GM21390 (cell line): ENCODE measurements around the gene LHFPL3.
"Not testable (repeated sequence)": the region's sequence is repeated elsewhere in the genome, so short reads cannot be mapped to it uniquely, and the experiment has no call there.

ENCODE experiments used
- ATAC-seq: cut with Tn5 transposase; IDR thresholded peaks from one replicate; pipeline ENCODE4 v1.9.1; 2021; ENCODE audit not compliant: unreplicated experiment

The LHFPL3 gene

DNA sequence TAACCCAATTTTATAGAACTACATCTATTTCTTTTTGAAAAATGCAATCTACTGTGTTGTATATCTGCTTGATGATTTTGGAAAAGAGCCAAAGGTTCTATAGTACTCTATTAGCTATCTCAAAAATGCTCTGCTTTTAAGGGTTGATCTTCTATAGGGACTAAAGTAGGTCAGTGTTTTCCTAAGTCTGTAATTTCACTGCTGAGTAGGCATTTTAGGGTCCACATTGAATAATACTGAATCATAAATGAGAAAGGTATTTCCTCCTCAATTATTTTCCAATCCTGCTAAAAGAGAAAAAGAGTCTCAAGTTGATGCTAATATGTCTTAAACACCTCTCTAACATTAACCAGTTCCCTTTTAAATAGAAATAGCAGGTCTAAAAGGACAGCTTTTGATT lies 244.2 kb downstream of the LHFPL3 start:
- ATAC-seq = no peak

DNA sequence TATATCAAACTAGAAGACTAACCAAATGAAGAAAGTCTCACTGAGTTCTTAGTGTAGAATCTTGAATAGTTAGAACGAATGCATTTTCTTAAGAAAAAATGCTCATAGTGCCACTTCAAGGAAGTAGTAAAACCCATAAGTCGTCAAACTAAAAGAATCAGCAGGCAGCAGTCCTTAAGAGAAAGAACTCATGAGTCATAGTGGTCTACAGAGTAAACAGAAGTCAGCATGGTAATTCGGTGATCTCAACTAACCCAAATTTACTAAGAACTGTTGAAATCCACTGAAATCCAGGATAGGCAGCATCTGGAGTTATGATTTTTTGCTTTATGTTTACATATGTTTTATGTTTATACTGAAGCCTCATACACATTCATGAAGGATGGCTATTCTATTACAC lies 256.2 kb downstream of the LHFPL3 start:
- no peak for ATAC-seq

DNA sequence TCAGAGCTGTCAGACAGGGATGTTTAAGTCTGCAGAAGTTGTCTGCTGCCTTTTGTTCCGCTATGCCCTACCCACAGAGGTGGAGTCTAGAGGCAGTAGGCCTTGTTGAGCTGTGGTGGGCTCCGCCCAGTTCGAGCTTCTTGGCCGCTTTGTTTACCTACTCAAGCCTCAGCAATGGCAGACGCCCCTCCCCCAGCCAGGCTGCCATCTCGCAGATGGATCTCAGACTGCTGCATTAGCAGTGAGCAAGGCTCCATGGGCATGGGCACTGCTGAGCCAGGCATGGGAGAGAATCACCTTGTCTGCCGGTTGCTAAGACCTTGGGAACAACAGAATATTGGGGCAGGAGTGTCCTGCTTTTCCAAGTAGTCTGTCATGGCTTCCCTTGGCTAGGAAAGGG lies 267.2 kb downstream of the LHFPL3 start:
- ATAC-seq = not testable (repeated sequence)

DNA sequence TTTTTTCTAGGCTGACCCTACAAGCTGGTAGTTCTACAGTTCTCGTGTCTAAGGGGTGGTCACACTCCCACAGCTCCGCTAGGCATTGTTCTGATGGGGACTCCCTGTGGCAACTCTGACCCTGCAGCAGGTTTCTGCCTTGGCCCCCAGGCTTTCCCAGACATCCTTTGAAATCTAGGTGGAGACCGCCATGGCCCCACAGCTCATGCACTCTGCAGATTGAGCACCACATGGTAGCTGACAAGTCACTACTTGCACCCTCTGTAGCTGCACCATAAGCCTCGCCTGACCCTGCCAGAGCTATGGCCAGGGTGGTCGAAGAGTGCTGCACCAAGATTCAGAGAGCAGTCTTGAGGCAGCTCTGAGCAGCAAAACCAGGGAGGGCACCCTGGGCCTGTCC lies 275.6 kb downstream of the LHFPL3 start:
- ATAC-seq = no peak

DNA sequence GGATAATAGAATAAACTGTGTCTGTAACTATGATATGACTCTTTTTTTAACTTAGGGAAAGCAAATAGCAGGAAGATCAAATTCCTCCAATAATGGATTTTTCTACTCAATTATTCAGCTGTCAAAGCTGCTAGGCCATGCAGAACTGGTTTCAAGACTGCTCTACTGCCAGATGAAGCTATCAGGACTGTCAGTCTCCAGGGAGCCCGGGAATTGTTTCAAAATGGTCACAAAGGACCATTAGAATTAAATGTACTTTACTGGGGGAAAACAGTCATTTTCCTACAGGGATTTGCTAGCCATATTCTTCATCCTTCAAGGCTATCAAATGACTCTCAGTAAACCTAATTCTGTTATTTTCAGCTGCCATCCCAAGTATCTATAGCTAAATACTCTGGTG lies 276.3 kb downstream of the LHFPL3 start:
- no peak for ATAC-seq

DNA sequence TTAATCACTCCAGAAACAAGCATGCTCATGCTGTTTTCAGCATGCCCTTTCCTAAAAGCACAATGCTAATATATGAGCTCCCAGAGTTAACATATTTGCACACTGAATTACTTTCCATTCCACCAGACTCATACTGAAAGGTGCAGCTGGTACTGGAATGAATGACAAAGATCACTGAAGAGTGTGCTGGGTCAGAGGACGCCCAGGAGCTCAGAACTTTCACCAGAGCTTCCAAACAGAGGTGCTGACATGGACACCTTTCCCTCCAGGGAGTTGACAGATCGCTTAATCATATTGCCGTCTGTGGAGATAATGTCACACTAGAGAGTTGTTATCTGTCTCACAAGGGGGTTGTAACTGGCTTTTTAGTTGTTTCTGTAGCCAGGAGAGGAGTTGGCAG lies 292.9 kb downstream of the LHFPL3 start:
- ATAC-seq = no peak

DNA sequence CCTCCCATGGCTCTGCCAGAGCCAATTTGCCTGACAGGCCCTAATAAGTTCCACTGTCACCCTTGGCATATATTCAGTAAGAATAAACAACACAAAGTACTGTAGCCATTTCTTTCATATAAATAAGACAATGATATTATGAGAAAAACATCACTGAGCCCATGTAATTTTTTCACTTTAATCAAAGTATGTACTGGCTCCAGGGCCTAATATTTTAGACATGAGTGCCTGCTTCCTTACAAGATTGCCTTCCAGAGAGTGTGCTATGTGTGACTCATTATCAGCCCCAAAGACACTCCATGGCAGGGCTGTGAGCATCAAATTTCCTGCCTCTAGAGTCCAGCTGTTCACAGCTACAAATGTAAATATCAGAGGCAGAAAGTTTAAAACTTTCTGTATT lies 297.6 kb downstream of the LHFPL3 start:
- ATAC-seq = no peak

DNA sequence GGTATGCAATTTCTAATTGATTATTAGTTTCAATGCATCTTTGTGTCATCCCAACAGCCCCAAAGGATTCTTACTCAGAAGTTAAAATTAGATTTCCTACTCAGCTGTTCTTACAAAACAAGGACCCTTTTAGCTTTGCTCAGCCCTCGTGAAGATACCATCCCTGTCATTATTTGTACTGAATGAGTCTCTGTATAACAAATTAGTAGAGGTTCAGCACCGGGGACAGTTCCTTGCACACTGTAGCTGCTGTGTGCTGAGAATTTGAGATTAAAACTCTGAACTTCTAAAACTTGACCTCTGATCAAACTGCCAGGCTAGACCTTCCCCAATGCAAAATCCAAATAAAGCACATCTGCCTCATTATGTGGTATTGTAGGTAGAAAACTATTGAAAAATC lies 299.1 kb downstream of the LHFPL3 start:
- no peak for ATAC-seq

DNA sequence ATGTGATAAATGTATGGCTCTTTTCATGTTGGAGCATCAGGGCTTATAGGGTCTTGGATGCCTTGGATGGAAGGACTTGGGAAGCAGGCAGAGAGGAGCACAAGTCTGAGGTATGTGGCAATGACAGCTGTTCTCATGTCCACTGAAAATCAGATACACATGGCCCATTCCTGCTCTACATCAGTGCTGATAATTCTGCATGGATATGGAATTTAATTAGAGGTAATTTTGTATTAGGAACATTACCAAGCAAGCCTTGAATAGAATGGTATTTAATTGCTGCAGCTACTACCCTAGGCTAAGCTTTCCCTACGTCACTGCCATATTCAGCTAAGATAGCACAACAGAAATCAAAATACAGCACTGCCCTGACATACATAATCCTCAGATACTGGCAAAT lies 299.6 kb downstream of the LHFPL3 start:
- no peak for ATAC-seq

DNA sequence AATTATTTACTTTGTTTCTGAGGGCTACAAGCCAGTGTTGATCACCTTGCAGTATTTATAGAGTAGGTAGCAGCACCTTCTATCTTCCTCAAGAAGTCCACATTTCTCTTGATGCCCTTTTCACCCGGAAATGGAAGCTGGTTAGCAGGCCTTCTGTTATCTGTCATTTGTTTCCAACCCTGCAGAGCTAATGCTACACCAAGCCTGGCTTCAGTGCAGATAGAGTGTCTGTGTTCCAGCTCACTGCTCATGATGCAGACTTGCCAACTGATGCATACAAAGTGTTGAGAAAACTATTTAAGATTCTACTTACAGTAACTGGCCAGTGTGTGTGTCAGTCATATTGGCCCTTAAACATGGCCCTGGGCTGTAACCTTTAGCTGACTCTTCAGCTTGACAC lies 301.0 kb downstream of the LHFPL3 start:
- no peak for ATAC-seq

DNA sequence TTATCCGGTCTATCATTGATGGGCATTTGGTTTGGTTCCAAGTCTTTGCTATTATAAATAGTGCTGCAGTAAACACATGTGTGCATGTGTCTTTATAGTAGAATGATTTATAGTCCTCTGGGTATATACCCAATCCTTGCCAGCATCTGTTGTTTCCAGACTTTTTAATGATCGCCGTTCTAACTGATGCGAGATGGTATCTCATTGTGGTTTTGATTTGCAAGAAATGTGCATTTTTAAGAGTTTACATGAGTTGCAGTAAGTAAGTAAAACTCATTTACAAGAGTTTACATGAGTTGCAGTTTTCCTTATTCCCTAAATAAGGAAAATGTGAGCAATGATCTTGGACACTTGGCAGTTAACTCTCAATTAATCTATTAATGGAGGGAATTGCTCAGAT lies 312.1 kb downstream of the LHFPL3 start:
- no peak for ATAC-seq

DNA sequence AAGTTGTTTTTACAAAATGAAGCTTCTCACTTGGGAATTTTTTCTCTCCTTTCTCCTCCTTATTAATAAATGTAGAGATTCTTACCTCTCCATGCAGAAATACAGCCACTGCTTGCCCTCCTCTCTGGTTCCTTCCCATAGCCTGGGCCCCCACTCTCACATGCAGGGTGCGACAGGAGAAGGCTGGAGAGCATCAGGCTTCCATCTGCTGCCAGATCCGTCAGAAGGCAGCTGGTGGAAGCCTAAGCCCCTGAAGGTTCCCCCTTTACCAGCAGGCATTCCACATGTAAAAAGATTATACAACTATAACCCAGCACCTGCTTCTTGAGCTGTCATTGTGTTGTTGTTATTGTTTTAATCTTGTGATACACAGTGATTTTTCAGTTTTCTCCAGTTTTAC lies 314.2 kb downstream of the LHFPL3 start:
- no peak for ATAC-seq

DNA sequence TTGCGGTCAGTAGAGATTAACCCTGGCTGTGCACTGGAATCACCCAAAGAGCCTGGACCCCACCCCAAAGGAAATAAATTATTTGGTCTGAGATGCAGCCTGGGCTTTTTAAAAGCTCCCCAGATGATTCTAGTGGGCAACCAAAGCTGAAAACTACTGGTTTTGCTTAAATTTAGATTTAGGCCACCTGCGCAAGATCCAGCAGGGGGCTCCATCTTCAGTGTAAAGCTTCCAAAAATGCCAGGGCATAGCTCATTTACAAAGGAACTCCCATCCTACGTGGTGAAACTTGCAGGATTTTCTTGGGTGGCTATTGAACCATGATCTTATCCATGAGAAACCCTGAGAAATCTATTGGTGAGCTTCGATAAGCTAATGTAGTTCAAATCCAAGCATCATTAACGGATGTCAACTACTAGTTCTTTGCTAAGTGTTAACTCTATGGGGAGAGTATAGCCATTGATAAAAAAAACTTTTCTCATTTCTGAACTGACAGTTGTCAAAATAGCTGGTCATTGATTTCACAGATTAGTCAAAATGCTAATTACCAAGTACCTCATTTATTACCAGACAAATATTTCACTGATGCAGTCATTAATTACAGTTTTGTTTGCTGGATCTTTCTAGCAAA lies 315.3 kb downstream of the LHFPL3 start:
- ATAC-seq = no peak

DNA sequence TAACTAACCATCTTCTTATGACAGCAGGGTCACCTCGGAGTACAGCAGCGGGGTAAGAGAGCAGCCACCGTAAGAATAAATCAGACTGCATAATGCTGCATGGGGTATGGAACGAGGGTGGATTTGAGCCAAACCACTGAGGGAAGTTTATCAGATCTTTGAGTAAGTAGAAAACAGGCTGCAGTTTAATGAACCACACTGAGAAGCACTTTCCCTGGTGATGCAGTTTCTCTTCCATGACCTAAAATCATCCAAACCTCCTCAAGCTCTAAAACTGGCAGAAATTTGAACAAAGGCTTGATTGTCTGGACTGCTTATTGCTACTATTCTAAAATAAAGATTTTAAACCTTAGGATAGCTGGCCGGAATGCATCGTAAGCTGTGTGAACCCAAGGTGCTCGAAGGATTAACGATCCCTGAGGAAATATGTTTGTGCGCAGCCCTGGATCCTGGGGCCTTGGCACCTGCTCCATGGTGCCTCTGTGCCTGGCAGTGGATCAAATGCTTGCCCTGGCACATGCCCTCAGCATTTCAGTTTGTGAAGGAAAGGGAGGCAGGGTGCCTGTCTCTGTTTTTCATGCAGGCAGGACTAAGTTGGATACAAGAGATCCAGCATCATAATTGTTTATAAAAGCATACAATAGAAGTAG lies 322.7 kb downstream of the LHFPL3 start:
- ATAC-seq = no peak

DNA sequence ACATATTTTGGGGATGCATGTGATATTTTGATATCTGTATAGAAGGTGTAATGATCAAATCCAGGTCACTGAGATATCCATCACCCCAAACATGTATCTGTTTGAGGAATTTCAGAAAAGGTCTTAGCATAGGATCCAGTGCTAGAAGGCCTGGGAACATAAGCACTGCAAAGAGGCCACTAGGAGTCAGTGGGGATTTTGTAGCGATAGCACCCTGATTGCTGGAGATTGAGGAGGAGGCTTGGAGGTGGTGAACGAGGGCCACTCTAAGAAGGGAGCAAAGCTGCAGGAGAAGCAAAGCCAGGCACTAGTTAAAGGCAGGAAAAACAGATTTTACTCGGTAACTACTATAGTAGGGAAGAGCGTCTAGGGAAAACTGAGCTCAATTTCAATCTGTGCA lies 324.0 kb downstream of the LHFPL3 start:
- no peak for ATAC-seq

DNA sequence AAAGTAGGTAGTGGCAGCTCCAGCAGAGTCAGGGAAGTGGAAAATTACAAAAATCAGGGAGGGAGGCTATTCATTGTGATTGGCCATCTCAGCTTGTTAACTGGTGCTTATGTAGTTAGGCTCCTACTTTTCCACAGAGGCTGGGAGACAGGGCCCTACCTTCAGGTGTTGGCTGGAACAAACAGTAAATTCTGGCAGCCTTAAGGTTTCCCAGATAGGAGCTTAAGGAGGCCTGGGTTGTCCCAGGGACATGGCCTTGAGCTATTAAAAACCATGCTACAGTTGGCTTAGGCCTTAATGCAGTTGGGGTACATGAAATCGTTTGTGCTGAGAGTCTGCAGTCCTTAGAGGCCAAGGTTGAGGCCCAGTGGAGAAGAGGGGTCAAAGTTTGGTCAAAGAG lies 324.5 kb downstream of the LHFPL3 start:
- ATAC-seq = no peak

DNA sequence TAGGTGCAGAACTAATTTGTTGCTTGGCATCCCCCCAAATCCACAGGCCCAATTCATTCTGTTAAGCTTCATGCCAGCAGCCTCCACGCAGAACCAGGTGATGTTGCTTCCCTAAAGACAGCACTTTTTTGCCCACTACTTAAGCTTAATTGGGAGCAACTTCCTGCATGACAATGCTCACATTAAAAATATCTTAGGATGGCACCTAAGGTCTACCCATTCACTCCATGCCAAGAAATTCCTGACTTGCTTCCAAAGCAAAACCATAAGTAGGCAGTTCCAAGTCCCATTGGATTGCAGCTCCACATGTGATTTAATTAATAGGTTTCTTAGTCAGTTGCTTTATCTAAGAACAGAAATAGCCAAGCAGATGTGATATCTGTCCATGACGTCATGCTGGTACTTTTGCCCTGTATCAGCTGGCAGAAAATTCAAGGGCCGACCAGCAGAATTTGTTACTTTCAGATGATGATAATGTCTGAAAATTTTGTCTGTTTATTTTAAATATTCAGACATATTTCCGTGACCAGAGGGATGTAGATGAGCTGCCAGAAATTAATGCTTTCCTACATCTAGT lies 325.5 kb downstream of the LHFPL3 start:
- no peak for ATAC-seq

DNA sequence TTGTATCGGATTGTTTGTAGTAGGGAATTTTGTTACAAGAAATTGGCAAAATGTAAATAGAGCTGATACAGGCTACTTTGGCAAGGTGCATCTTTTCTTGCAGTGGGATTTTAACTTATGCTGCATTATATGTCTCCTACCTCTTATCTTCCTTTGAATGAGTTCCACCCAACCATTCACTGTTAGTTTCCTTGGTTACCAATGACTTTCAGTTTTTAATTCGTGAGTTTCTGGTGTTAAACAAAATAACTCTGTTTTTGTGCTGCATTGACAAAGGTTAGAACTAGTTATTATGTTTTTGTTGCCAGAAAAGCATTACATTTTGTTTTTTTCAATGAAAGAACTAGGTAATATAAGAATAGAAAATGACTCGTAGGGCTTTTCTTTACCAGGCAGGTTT lies 327.2 kb downstream of the LHFPL3 start:
- ATAC-seq = no peak

DNA sequence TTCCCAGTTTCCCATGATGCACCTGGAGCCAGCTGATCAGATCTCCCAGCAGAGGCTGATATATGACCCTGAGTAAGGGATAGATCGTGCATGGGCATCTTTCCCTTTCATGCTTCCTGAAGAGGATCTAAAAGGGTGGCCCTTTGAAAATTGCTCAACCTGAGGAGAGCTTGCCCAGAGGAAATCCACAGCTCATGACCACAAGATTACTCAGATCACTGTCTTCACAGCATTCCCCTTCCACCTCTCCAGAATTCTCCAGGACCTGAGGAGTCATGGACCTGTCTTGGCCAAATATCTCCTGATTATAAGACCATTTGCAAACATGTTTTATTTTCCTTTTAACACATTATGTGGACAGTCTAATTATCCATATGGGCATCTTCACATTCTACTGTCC lies 328.1 kb downstream of the LHFPL3 start:
- ATAC-seq = no peak

DNA sequence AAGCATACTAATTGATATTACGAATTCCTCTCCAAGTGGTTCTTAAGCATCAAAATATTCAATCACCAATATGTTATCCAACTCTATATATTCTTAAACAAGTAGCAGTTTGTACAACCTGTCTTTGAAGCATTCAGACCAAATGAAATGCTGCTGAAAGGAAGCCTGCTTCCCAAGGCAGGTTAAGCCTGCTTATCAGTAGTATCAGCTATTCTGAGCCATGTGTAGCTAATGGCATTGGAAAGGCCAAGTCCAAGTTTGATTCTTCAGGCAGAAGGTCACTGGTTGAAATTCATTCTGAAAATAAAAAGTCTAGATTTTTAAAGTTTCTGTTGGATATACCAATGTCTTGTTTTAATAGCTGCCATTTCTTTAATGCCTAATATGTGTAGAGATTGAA lies 328.7 kb downstream of the LHFPL3 start:
- ATAC-seq = no peak

DNA sequence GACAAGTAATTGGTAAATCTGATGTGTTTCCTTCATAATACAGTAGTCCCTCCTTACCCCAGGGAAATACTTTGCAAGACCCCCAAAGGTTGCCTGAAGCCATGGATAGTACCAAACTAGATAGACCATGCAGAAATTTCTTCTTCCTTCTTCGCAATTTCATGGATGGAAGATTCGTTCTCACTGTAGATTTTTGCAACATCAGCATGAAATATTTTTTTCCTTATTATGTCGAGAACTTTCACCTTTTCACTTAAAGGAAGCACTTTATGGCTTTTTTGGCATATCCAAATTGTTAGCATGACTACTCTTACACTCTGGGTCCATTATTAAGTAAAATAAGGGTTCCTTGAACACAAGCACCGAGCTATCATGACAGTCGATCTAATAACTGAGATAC lies 333.2 kb downstream of the LHFPL3 start:
- no peak for ATAC-seq

DNA sequence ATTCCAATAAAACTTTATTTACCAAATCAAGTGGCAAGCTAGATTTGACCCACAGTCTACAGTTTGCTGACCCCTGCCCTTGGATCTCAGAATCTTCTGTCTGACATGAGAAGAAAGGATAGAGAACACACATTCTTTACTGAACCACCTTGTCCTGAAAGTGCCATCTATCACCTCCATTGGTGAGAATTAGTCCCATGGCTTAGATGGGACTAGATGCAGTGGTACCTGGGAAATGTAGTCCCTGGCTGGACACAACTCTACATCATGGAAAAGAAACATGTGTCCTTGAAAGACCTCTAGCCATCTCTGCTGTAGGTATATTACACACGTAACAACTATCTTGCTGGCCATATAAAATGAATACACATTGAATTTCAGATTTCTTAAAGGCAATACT lies 336.2 kb downstream of the LHFPL3 start:
- no peak for ATAC-seq

DNA sequence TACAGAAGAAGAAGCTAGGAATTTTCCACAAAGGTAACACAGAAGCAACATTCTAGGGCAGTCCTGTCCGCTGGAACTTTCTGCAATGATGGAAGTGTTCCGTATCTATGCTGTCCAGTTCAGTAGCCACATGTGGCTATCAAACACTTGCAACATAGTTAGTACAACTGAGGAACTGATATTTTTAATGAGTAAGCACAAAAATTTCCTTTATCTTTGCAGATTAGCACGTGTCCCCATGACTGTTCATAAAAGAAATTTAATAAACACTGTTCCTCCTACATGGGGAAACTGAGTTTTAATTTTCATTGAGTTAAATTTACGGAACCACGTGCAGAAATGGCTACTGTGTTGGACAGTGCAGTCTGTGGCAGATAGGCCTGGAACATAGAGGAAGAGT lies 349.2 kb downstream of the LHFPL3 start:
- no peak for ATAC-seq
